ENCODE data around the gene INKA1.

GRCh38 chr3:49839193-49839809 lies 36.2 kb downstream of the INKA1 start:
- no peak for TF ChIP-seq EZH2 (IDR thresholded peaks at IDR 0.05; ENCODE audit: low read length)
- TF ChIP-seq CTCF (optimal IDR thresholded peaks at IDR 0.05 in 1 of 3, IDR thresholded peaks at IDR 0.05 in 1 of 3, conservative IDR thresholded peaks at IDR 0.05 in 1 of 3; ENCODE audit: extremely low read depth in 1 of 3, insufficient read depth in 2 of 3, low read length in 3 of 3), result peak; percentile 76 to 96 (median 95)
